DND-41 (cell line): ENCODE results near the gene GPC6.

Experiments
- ATAC-seq: fragments of 200-7000 bp; cut with Tn5 transposase; 3 replicates; pipeline ENCODE4 v1.9.1; 2021; ENCODE audit warnings: low read depth; ENCODE audit not compliant: insufficient read depth
- DNase-seq: peaks from one replicate; pipeline ENCODE4 v3.0.0-alpha.2; 2020
- H2AFZ ChIP-seq: 2 replicates; pipeline ENCODE4 v1.6.0; 2012; ENCODE audit warnings: low read depth, low read length
- H3K27ac ChIP-seq: 2 replicates; pipeline ENCODE4 v1.5.1; 2012; ENCODE audit warnings: low read length, inconsistent platforms
- H3K27me3 ChIP-seq: fragments of 200-600 bp; sonication (generic); 2 replicates; pipeline ENCODE4 v1.6.0; 2012; ENCODE audit warnings: low read length, mild to moderate bottlenecking, inconsistent platforms; ENCODE audit not compliant: insufficient read depth, poor library complexity
- H3K36me3 ChIP-seq: 2 replicates; pipeline ENCODE4 v1.5.1; 2012; ENCODE audit warnings: low read length, inconsistent platforms; ENCODE audit not compliant: insufficient read depth
- H3K4me1 ChIP-seq: 2 replicates; pipeline ENCODE4 v1.5.1; 2012; ENCODE audit warnings: mild to moderate bottlenecking, low read length; ENCODE audit not compliant: insufficient read depth
- H3K4me2 ChIP-seq: 2 replicates; pipeline ENCODE4 v1.6.0; 2012; ENCODE audit warnings: mild to moderate bottlenecking, moderate library complexity, low read length, inconsistent platforms; ENCODE audit not compliant: insufficient read depth
- H3K4me3 ChIP-seq, 2 experiments: fragments of 200-600 bp in 1 of 2; shearing (Covaris generic) in 1 of 2; 2 replicates each; pipeline ENCODE4 v1.5.1; 2012 to 2016; ENCODE audit warnings: inconsistent platforms in 2 of 2, low read length in 2 of 2, mild to moderate bottlenecking in 2 of 2, low read depth in 1 of 2, moderate library complexity in 1 of 2
- H3K79me2 ChIP-seq: 2 replicates; pipeline ENCODE4 v1.6.0; 2012; ENCODE audit warnings: low read length, inconsistent platforms; ENCODE audit not compliant: insufficient read depth
- H3K9ac ChIP-seq: 2 replicates; pipeline ENCODE4 v1.6.0; 2012; ENCODE audit warnings: low read depth, mild to moderate bottlenecking, inconsistent platforms, low read length, moderate library complexity
- H3K9me3 ChIP-seq: 2 replicates; pipeline ENCODE4 v1.5.1; 2012; ENCODE audit warnings: low read length, moderate library complexity, mild to moderate bottlenecking, inconsistent platforms; ENCODE audit not compliant: insufficient read depth, severe bottlenecking
- H4K20me1 ChIP-seq: 2 replicates; pipeline ENCODE4 v1.6.0; 2012; ENCODE audit warnings: low read length; ENCODE audit not compliant: insufficient read depth
- EZH2 ChIP-seq: IDR thresholded peaks from 3 replicates; pipeline ENCODE4 v1.6.1; 2012; ENCODE audit warnings: borderline replicate concordance, low read depth, mild to moderate bottlenecking, moderate library complexity, low read length, inconsistent platforms; ENCODE audit not compliant: severe bottlenecking
- TF ChIP-seq, protein P1 (sequence below): IDR thresholded peaks from 2 replicates; pipeline ENCODE4 v1.5.1; 2012; ENCODE audit warnings: borderline replicate concordance, low read length, moderate library complexity, mild to moderate bottlenecking; ENCODE audit not compliant: poor library complexity, severe bottlenecking; ENCODE audit errors: extremely low read depth

The GPC6 gene

DNA sequence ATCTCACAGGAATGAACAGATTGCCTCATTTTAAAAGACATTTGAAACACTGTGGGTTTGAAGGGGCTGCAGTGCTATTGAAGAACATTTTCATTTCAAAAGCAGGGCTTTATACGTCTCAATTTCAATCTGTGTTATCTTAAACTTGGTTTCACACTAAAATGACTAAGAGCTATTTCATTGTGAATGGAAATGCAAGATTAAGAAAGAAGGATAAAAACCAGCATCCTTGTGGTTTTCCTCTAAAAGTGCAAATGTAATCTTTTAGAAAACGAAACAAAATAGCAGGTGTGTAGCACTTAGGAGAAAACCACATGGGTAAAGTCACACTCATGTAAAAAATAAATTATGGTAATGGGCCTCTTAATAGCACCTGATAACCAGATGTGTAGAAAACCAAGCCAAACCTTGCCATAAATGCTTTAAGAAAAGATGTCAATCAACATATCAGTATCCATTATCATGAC is 397.7 kb downstream of the GPC6 start:
- DNase-seq (no peak), ATAC-seq (no peak)
- Histone ChIP-seq H3K9me3 (no peaks in the 10 kb centered on the region), H3K4me2 (no peak overlapping the region), H3K79me2 (no peaks in the 10 kb centered on the region), H4K20me1 (no peaks in the 10 kb centered on the region), H3K4me1 (no peaks in the 10 kb centered on the region), H3K4me3 (no peak overlapping the region), H2AFZ (no peak overlapping the region), H3K36me3 (no peaks in the 10 kb centered on the region), H3K27ac (no peak overlapping the region), H3K27me3 (no peaks in the 10 kb centered on the region), H3K9ac (no peak overlapping the region)
- TF ChIP-seq, protein P1, sequence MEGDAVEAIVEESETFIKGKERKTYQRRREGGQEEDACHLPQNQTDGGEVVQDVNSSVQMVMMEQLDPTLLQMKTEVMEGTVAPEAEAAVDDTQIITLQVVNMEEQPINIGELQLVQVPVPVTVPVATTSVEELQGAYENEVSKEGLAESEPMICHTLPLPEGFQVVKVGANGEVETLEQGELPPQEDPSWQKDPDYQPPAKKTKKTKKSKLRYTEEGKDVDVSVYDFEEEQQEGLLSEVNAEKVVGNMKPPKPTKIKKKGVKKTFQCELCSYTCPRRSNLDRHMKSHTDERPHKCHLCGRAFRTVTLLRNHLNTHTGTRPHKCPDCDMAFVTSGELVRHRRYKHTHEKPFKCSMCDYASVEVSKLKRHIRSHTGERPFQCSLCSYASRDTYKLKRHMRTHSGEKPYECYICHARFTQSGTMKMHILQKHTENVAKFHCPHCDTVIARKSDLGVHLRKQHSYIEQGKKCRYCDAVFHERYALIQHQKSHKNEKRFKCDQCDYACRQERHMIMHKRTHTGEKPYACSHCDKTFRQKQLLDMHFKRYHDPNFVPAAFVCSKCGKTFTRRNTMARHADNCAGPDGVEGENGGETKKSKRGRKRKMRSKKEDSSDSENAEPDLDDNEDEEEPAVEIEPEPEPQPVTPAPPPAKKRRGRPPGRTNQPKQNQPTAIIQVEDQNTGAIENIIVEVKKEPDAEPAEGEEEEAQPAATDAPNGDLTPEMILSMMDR, result no peak
- no peak for TF ChIP-seq EZH2

DNA sequence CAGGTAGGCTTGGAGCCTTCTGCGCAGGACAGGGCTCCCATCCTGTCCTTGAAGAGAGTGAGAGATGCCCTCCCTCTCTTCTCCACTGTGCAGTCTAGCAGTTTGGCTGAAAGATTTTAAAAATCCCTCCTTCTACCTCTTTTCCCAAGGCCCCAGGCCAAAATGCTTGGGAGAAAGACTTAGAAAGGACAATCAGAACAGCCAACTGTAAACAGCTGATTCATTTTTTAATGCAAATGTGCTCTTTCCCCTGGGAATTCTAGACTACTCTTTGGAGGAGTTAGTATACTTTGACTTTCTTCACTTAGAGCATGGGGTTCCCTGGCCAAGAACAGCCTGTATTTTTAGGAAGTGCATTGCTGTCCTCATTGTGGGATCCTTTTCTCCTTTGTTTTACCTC is 398.9 kb downstream of the GPC6 start:
- DNase-seq, result no peak

DNA sequence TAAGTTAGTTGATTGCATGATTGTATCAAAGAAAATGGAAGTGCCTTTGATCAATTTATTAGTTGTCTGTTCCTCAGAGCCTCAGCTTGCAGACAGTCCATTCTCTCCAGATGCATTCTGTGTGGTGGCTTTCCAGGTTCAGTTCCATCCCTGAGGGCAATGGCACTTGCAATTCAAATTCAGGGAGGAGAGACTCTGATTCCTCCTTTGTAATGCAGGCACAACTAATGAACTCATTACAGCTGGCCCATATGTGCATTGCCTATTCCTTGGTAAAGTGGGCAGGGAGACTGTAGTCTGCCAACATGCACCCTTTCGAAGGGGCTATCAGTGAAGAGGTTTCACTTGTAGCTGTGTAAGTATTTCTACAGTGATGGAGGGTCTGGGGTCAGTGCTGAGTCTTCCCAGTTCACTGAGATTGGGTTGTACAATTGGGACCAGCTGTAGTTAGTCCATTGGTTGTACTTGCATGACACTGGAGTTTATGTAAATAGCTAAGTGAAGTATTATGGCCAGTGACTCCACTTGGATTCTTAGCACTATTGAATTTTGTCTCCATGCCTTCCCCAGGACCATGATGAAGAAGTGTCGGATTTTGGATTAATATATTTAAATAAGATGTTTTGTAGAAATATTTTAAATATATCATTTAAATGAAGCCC is 401.7 kb downstream of the GPC6 start:
- no peak for ATAC-seq
- H3K79me2 ChIP-seq, result no peaks in the 10 kb centered on the region

More for the DNA sequence above, 398.9 kb downstream of the GPC6 start:
- no peak for ATAC-seq
- TF ChIP-seq, protein P1, result no peak
- TF ChIP-seq EZH2, result no peak
- Histone ChIP-seq H3K79me2 (no peaks in the 10 kb centered on the region), H4K20me1 (no peaks in the 10 kb centered on the region), H3K9ac (no peak overlapping the region), H3K36me3 (no peaks in the 10 kb centered on the region), H2AFZ (no peak overlapping the region), H3K27ac (no peak overlapping the region), H3K4me1 (no peaks in the 10 kb centered on the region), H3K4me3 (no peak overlapping the region), H3K4me2 (no peak overlapping the region), H3K9me3 (no peaks in the 10 kb centered on the region), H3K27me3 (no peaks in the 10 kb centered on the region)

More for the DNA sequence above, 401.7 kb downstream of the GPC6 start:
- Histone ChIP-seq H3K9me3 (no peaks in the 10 kb centered on the region), H3K36me3 (no peaks in the 10 kb centered on the region), H3K27me3 (no peaks in the 10 kb centered on the region), H3K4me3 (no peak overlapping the region), H4K20me1 (no peaks in the 10 kb centered on the region), H3K4me1 (no peaks in the 10 kb centered on the region), H3K4me2 (no peak overlapping the region), H2AFZ (no peak overlapping the region), H3K9ac (no peak overlapping the region), H3K27ac (no peak overlapping the region)
- no peak for DNase-seq
- TF ChIP-seq, protein P1, result no peak
- no peak for TF ChIP-seq EZH2
